Gastroesophageal sphincter (tissue), 4 donors: ENCODE data around the gene OR6X1. TPM values are rescaled to one million over a fixed set of nuclear protein-coding genes. Genes with fewer than 3 reads are reported as not detected.

Source experiments
- ATAC-seq: fragments of 150-250 bp; one replicate; pipeline ENCODE4 v1.9.1; 2016; ENCODE audit warnings: mild to moderate bottlenecking, moderate library complexity
- H3K27ac ChIP-seq, 4 donors: fragments of 200-600 bp; sonication (generic) in 3 of 4; 1 replicate in 3 of 4; 2 replicates in 1 of 4; pipeline ENCODE4 v1.5.1; 2016 to 2019
- H3K27me3 ChIP-seq: fragments of 200-600 bp; sonication (generic); one replicate; pipeline ENCODE4 v1.5.1; 2019
- H3K36me3 ChIP-seq, 2 donors: fragments of 200-600 bp; sonication (generic); one replicate each; pipeline ENCODE4 v1.5.1; 2019; ENCODE audit warnings: control low read depth in 1 of 2
- H3K4me1 ChIP-seq, 3 donors: fragments of 200-600 bp; sonication (generic); 1 replicate in 2 of 3; 2 replicates in 1 of 3; pipeline ENCODE4 v1.5.1; 2016 to 2019; ENCODE audit warnings: control low read depth in 2 of 3
- H3K4me3 ChIP-seq, 2 donors: fragments of 200-600 bp; sonication (generic); one replicate each; pipeline ENCODE4 v1.5.1; 2019; ENCODE audit warnings: mild to moderate bottlenecking in 1 of 2, moderate library complexity in 1 of 2
- H3K9me3 ChIP-seq, 3 donors: fragments of 200-600 bp; sonication (generic); one replicate each; pipeline ENCODE4 v1.5.1; 2017 to 2019; ENCODE audit warnings: control low read depth in 2 of 3
- CTCF ChIP-seq, 4 experiments: fragments of 200-600 bp in 2 of 4; fragments of 450-650 bp in 2 of 4; sonication (generic) in 1 of 4; IDR thresholded peaks; one replicate each; pipeline ENCODE4 v1.5.1; 2017 to 2019; ENCODE audit warnings: antibody characterized with exemption in 4 of 4, mild to moderate bottlenecking in 2 of 4, moderate library complexity in 2 of 4
- EP300 ChIP-seq: sonication (generic); formaldehyde crosslinking; IDR thresholded peaks from one replicate; pipeline ENCODE4 v1.6.1; 2017; ENCODE audit warnings: antibody characterized with exemption, mild to moderate bottlenecking
- POLR2A ChIP-seq, 2 donors: fragments of 450-650 bp; IDR thresholded peaks; one replicate each; pipeline ENCODE4 v1.6.1; 2017; ENCODE audit warnings: antibody characterized with exemption in 2 of 2, mild to moderate bottlenecking in 2 of 2, moderate library complexity in 1 of 2
- POLR2AphosphoS5 ChIP-seq: sonication (generic); formaldehyde crosslinking; IDR thresholded peaks from one replicate; pipeline ENCODE4 v1.6.1; 2017; ENCODE audit warnings: antibody characterized with exemption
- WGBS, 2 donors: methylation state at CpG; one replicate each; pipeline ENCODE4 v1.1.5; 2018; ENCODE audit warnings: low coverage in 1 of 2; 5-methylcytosine and 5-hydroxymethylcytosine counted together
- total RNA-seq, 4 donors: library from RNA; depleted of rRNA; stranded (reverse); fragments of >200 nt; gene quantifications; one replicate each; pipeline ENCODE4 v1.1.0, GENCODE V29; 2016

OR6X1 gene
- total RNA-seq, 4 donors from 2014 or later, result not detected

GRCh38 chr11:123798513-123799252, 44.4 kb upstream of the OR6X1 start:
- H3K36me3 ChIP-seq, result no peaks in the 10 kb centered on the region
- ATAC-seq, result no peak
- WGBS, 2 donors, result 75 to 77% methylated on average over 5 of the region's 5 CpGs
- H3K9me3 ChIP-seq, result no peaks in the 10 kb centered on the region
- TF ChIP-seq CTCF (IDR thresholded peaks at IDR 0.05) (no peak), POLR2A (IDR thresholded peaks at IDR 0.05) (no peak), POLR2AphosphoS5 (no peak), EP300 (no peak)
- H3K4me1 ChIP-seq, result no peaks in the 10 kb centered on the region
- H3K27ac ChIP-seq, result no peak overlapping the region
- no peaks in the 10 kb centered on the region for H3K27me3 ChIP-seq
- H3K4me3 ChIP-seq, result no peak overlapping the region

GRCh38 chr11:123798079-123798478, 43.8 kb upstream of the OR6X1 start:
- Histone ChIP-seq H3K4me3 (no peak overlapping the region), H3K36me3 (no peaks in the 10 kb centered on the region), H3K27me3 (no peaks in the 10 kb centered on the region), H3K27ac (no peak overlapping the region), H3K4me1 (no peaks in the 10 kb centered on the region), H3K9me3 (no peaks in the 10 kb centered on the region)
- TF ChIP-seq POLR2A (IDR thresholded peaks at IDR 0.05) (no peak), EP300 (no peak), POLR2AphosphoS5 (no peak), CTCF (IDR thresholded peaks at IDR 0.05) (no peak)
- WGBS, 2 donors, result 57 to 60% methylated on average over 4 of the region's 4 CpGs
- no peak for ATAC-seq

GRCh38 chr11:123797541-123797940, 43.2 kb upstream of the OR6X1 start:
- Histone ChIP-seq H3K27me3 (no peaks in the 10 kb centered on the region), H3K27ac (no peak overlapping the region), H3K9me3 (no peaks in the 10 kb centered on the region), H3K4me1 (no peaks in the 10 kb centered on the region), H3K4me3 (no peak overlapping the region), H3K36me3 (no peaks in the 10 kb centered on the region)
- no peak for ATAC-seq
- TF ChIP-seq POLR2A (IDR thresholded peaks at IDR 0.05), result no peak
- 0 to 63% methylated on average over 1 to 7 of the region's 10 CpGs for WGBS, 2 donors

- WGBS, 2 donors, result 32 to 49% methylated on average over 4 of the region's 4 CpGs
- Histone ChIP-seq H3K27me3 (no peaks in the 10 kb centered on the region), H3K9me3 (no peaks in the 10 kb centered on the region), H3K4me1 (no peaks in the 10 kb centered on the region), H3K4me3 (no peak overlapping the region), H3K27ac (no peak overlapping the region), H3K36me3 (no peaks in the 10 kb centered on the region)
- ATAC-seq, result no peak
- TF ChIP-seq POLR2AphosphoS5 (no peak), POLR2A (IDR thresholded peaks at IDR 0.05) (no peak), CTCF (IDR thresholded peaks at IDR 0.05) (no peak), EP300 (no peak)
Observed at GRCh38 chr11:123797114-123797513, 42.8 kb upstream of the OR6X1 start.

- Histone ChIP-seq H3K36me3 (no peaks in the 10 kb centered on the region), H3K9me3 (no peaks in the 10 kb centered on the region), H3K4me1 (no peaks in the 10 kb centered on the region), H3K27me3 (no peaks in the 10 kb centered on the region), H3K4me3 (no peak overlapping the region), H3K27ac (no peak overlapping the region)
- WGBS, 2 donors, result 100% methylated on average over 1 of the region's 1 CpG
- TF ChIP-seq POLR2AphosphoS5, result no peak
- no peak for TF ChIP-seq POLR2A (IDR thresholded peaks at IDR 0.05)
- no peak for TF ChIP-seq CTCF (IDR thresholded peaks at IDR 0.05)
- no peak for TF ChIP-seq EP300
- ATAC-seq, result no peak
Observed at GRCh38 chr11:123796226-123796625, 41.9 kb upstream of the OR6X1 start.
